PC-3 (cell line): ENCODE data around the gene CORO2B.

ENCODE experiments used
- CTCF ChIP-seq: fragments of 300-600 bp; sonication (generic); conservative IDR thresholded peaks from 2 replicates; pipeline ENCODE4 v1.5.1; 2017; ENCODE audit warnings: antibody characterized with exemption, low read depth, mild to moderate bottlenecking, low read length
- EZH2phosphoT487 ChIP-seq: fragments of 300-600 bp; sonication (generic); IDR thresholded peaks from 2 replicates; pipeline ENCODE4 v1.6.1; 2018; ENCODE audit warnings: mild to moderate bottlenecking, antibody characterized with exemption, low read length, borderline replicate concordance

- no peak for TF ChIP-seq CTCF
- TF ChIP-seq EZH2phosphoT487: no peak
These were observed 140.9 kb downstream of the CORO2B start for GRCh38 chr15:68719672-68720071.
